ENCODE data around the gene PDE10A.

The PDE10A gene

GRCh38 chr6:165587206-165587605, 75.8 kb downstream of the PDE10A start:
- H3K9me3 Mint-ChIP-seq, result peaks cover 8% of the 10 kb centered on the region
- no peak overlapping the region for H3K27ac Mint-ChIP-seq
- DNase-seq (ENCODE audit: low spot score in 2 of 2) (no peak), ATAC-seq (ENCODE audit: low read depth) (no peak)
- no peak overlapping the region for H3K4me3 Mint-ChIP-seq
- H3K27me3 Mint-ChIP-seq, result no peaks in the 10 kb centered on the region
- no peaks in the 10 kb centered on the region for H3K4me1 Mint-ChIP-seq
- no peaks in the 10 kb centered on the region for H3K36me3 Mint-ChIP-seq

GRCh38 chr6:165586706-165587105, 76.3 kb downstream of the PDE10A start:
- DNase-seq (ENCODE audit: low spot score in 2 of 2) (no peak), ATAC-seq (ENCODE audit: low read depth) (no peak)
- Mint-ChIP-seq H3K4me1 (no peaks in the 10 kb centered on the region), H3K27ac (no peak overlapping the region), H3K27me3 (no peaks in the 10 kb centered on the region), H3K9me3 (peaks cover 8% of the 10 kb centered on the region), H3K36me3 (no peaks in the 10 kb centered on the region), H3K4me3 (no peak overlapping the region)

- no peak for ATAC-seq (ENCODE audit: low read depth)
- no peaks in the 10 kb centered on the region for H3K27me3 Mint-ChIP-seq
- no peak for DNase-seq (ENCODE audit: low spot score in 2 of 2)
- H3K36me3 Mint-ChIP-seq, result no peaks in the 10 kb centered on the region
- H3K4me3 Mint-ChIP-seq, result no peak overlapping the region
- H3K9me3 Mint-ChIP-seq, result peaks cover 6% of the 10 kb centered on the region
- H3K4me1 Mint-ChIP-seq, result no peaks in the 10 kb centered on the region
- H3K27ac Mint-ChIP-seq, result no peak overlapping the region
Observed at GRCh38 chr6:165585060-165585459, 78.0 kb downstream of the PDE10A start.

GRCh38 chr6:165584541-165584940, 78.5 kb downstream of the PDE10A start:
- H3K9me3 Mint-ChIP-seq, result peaks cover 6% of the 10 kb centered on the region
- ATAC-seq (ENCODE audit: low read depth) (no peak), DNase-seq (ENCODE audit: low spot score in 2 of 2) (no peak)
- no peaks in the 10 kb centered on the region for H3K36me3 Mint-ChIP-seq
- no peaks in the 10 kb centered on the region for H3K27me3 Mint-ChIP-seq
- no peak overlapping the region for H3K4me3 Mint-ChIP-seq
- no peak overlapping the region for H3K27ac Mint-ChIP-seq
- H3K4me1 Mint-ChIP-seq, result no peaks in the 10 kb centered on the region

GRCh38 chr6:165581678-165582077, 81.4 kb downstream of the PDE10A start:
- no peak for DNase-seq (ENCODE audit: low spot score in 2 of 2)
- no peaks in the 10 kb centered on the region for H3K27me3 Mint-ChIP-seq
- peaks cover 5% of the 10 kb centered on the region for H3K9me3 Mint-ChIP-seq
- H3K36me3 Mint-ChIP-seq, result no peaks in the 10 kb centered on the region
- no peak overlapping the region for H3K4me3 Mint-ChIP-seq
- ATAC-seq (ENCODE audit: low read depth), result no peak
- no peak overlapping the region for H3K27ac Mint-ChIP-seq
- no peaks in the 10 kb centered on the region for H3K4me1 Mint-ChIP-seq

GRCh38 chr6:165580136-165580535, 82.9 kb downstream of the PDE10A start:
- Mint-ChIP-seq H3K9me3 (peaks cover 3% of the 10 kb centered on the region), H3K27me3 (no peaks in the 10 kb centered on the region), H3K27ac (no peak overlapping the region), H3K36me3 (no peaks in the 10 kb centered on the region), H3K4me1 (no peaks in the 10 kb centered on the region), H3K4me3 (no peak overlapping the region)
- no peak for DNase-seq (ENCODE audit: low spot score in 2 of 2)
- no peak for ATAC-seq (ENCODE audit: low read depth)

GRCh38 chr6:165579151-165579550, 83.9 kb downstream of the PDE10A start:
- H3K4me1 Mint-ChIP-seq, result no peaks in the 10 kb centered on the region
- no peaks in the 10 kb centered on the region for H3K9me3 Mint-ChIP-seq
- ATAC-seq (ENCODE audit: low read depth) (no peak), DNase-seq (ENCODE audit: low spot score in 2 of 2) (no peak)
- no peaks in the 10 kb centered on the region for H3K36me3 Mint-ChIP-seq
- no peaks in the 10 kb centered on the region for H3K27me3 Mint-ChIP-seq
- H3K27ac Mint-ChIP-seq, result no peak overlapping the region
- H3K4me3 Mint-ChIP-seq, result no peak overlapping the region

- ATAC-seq (ENCODE audit: low read depth), result no peak
- no peaks in the 10 kb centered on the region for H3K27me3 Mint-ChIP-seq
- no peak overlapping the region for H3K4me3 Mint-ChIP-seq
- H3K4me1 Mint-ChIP-seq, result no peaks in the 10 kb centered on the region
- no peak for DNase-seq (ENCODE audit: low spot score in 2 of 2)
- H3K36me3 Mint-ChIP-seq, result no peaks in the 10 kb centered on the region
- H3K9me3 Mint-ChIP-seq, result no peaks in the 10 kb centered on the region
- H3K27ac Mint-ChIP-seq, result no peak overlapping the region
Observed at GRCh38 chr6:165577556-165577955, 85.5 kb downstream of the PDE10A start.

- no peak for DNase-seq (ENCODE audit: low spot score in 2 of 2)
- no peaks in the 10 kb centered on the region for H3K36me3 Mint-ChIP-seq
- H3K9me3 Mint-ChIP-seq, result no peaks in the 10 kb centered on the region
- no peak overlapping the region for H3K4me3 Mint-ChIP-seq
- H3K27ac Mint-ChIP-seq, result no peak overlapping the region
- no peaks in the 10 kb centered on the region for H3K4me1 Mint-ChIP-seq
- ATAC-seq (ENCODE audit: low read depth), result no peak
- H3K27me3 Mint-ChIP-seq, result no peaks in the 10 kb centered on the region
Observed at GRCh38 chr6:165575158-165575549, 87.9 kb downstream of the PDE10A start.

GRCh38 chr6:165574220-165575157, 88.6 kb downstream of the PDE10A start:
- Mint-ChIP-seq H3K4me3 (no peak overlapping the region), H3K27ac (no peak overlapping the region), H3K9me3 (no peaks in the 10 kb centered on the region), H3K4me1 (no peaks in the 10 kb centered on the region), H3K27me3 (no peaks in the 10 kb centered on the region), H3K36me3 (no peaks in the 10 kb centered on the region)
- ATAC-seq (ENCODE audit: low read depth) (no peak), DNase-seq (ENCODE audit: low spot score in 2 of 2) (no peak)

- no peak overlapping the region for H3K4me3 Mint-ChIP-seq
- no peaks in the 10 kb centered on the region for H3K27me3 Mint-ChIP-seq
- no peaks in the 10 kb centered on the region for H3K4me1 Mint-ChIP-seq
- no peaks in the 10 kb centered on the region for H3K9me3 Mint-ChIP-seq
- no peak overlapping the region for H3K27ac Mint-ChIP-seq
- no peaks in the 10 kb centered on the region for H3K36me3 Mint-ChIP-seq
- ATAC-seq (ENCODE audit: low read depth) (no peak), DNase-seq (ENCODE audit: low spot score in 2 of 2) (no peak)
Observed at GRCh38 chr6:165573671-165574070, 89.4 kb downstream of the PDE10A start.

- Mint-ChIP-seq H3K36me3 (no peaks in the 10 kb centered on the region), H3K27ac (no peak overlapping the region), H3K27me3 (no peaks in the 10 kb centered on the region), H3K4me1 (no peaks in the 10 kb centered on the region), H3K9me3 (peaks cover 2% of the 10 kb centered on the region), H3K4me3 (no peak overlapping the region)
- ATAC-seq (ENCODE audit: low read depth), result no peak
- DNase-seq (ENCODE audit: low spot score in 2 of 2), result no peak
Observed at GRCh38 chr6:165571721-165572132, 91.3 kb downstream of the PDE10A start.

- Mint-ChIP-seq H3K36me3 (no peaks in the 10 kb centered on the region), H3K4me1 (no peaks in the 10 kb centered on the region), H3K27me3 (no peaks in the 10 kb centered on the region), H3K4me3 (no peak overlapping the region), H3K9me3 (peaks cover 2% of the 10 kb centered on the region), H3K27ac (no peak overlapping the region)
- DNase-seq (ENCODE audit: low spot score in 2 of 2) (no peak), ATAC-seq (ENCODE audit: low read depth) (no peak)
Observed at GRCh38 chr6:165571068-165571682, 91.9 kb downstream of the PDE10A start.

- no peaks in the 10 kb centered on the region for H3K36me3 Mint-ChIP-seq
- DNase-seq (ENCODE audit: low spot score in 2 of 2) (no peak), ATAC-seq (ENCODE audit: low read depth) (no peak)
- H3K4me3 Mint-ChIP-seq, result no peak overlapping the region
- H3K4me1 Mint-ChIP-seq, result no peaks in the 10 kb centered on the region
- peaks cover 2% of the 10 kb centered on the region for H3K9me3 Mint-ChIP-seq
- H3K27me3 Mint-ChIP-seq, result no peaks in the 10 kb centered on the region
- no peak overlapping the region for H3K27ac Mint-ChIP-seq
Observed at GRCh38 chr6:165568326-165568725, 94.7 kb downstream of the PDE10A start.

All from memory B cell (primary cell).